ENCODE measurements around the gene KLHL13. TPM values are rescaled to one million over a fixed set of nuclear protein-coding genes. Genes with fewer than 3 reads are reported as not detected.

Gene KLHL13
- total and polyA plus RNA-seq, 8 donors = 1.6 to 4.1 (median 2.8) TPM

- intact Hi-C loops (cut with DNase I) = no loop called here
- Histone ChIP-seq H3K4me1 (no peaks in the 10 kb centered on the region), H3K27ac (no peak overlapping the region), H3K9me3 (no peaks in the 10 kb centered on the region), H3K27me3 (no peaks in the 10 kb centered on the region), H3K4me3 (no peak overlapping the region), H3K36me3 (no peaks in the 10 kb centered on the region)
- DNase-seq (no peak), ATAC-seq (no peak)
- no peak for TF ChIP-seq CTCF (IDR thresholded peaks at IDR 0.05)
These were observed 57.7 kb downstream of the KLHL13 start for GRCh38 chrX:118058924-118059323.

GRCh38 chrX:118056870-118057269 is 59.7 kb downstream of the KLHL13 start:
- Histone ChIP-seq H3K4me1 (no peaks in the 10 kb centered on the region), H3K9me3 (no peaks in the 10 kb centered on the region), H3K4me3 (no peak overlapping the region), H3K36me3 (no peaks in the 10 kb centered on the region), H3K27ac (no peak overlapping the region), H3K27me3 (no peaks in the 10 kb centered on the region)
- DNase-seq (no peak), ATAC-seq (no peak)
- TF ChIP-seq CTCF (IDR thresholded peaks at IDR 0.05) = no peak
- intact Hi-C loops (cut with DNase I) = no loop called here

- intact Hi-C loops (cut with DNase I) = no loop called here
- no peaks in the 10 kb centered on the region for H3K4me1 ChIP-seq
- DNase-seq (no peak), ATAC-seq (no peak)
- no peak overlapping the region for H3K27ac ChIP-seq
- no peaks in the 10 kb centered on the region for H3K36me3 ChIP-seq
- no peaks in the 10 kb centered on the region for H3K27me3 ChIP-seq
- no peak overlapping the region for H3K4me3 ChIP-seq
- H3K9me3 ChIP-seq = no peaks in the 10 kb centered on the region
- no peak for TF ChIP-seq CTCF (IDR thresholded peaks at IDR 0.05)
These were observed 66.9 kb downstream of the KLHL13 start for GRCh38 chrX:118049713-118050112.

GRCh38 chrX:118047446-118048186 is 69.0 kb downstream of the KLHL13 start:
- no peak for ATAC-seq
- no peak for TF ChIP-seq CTCF (IDR thresholded peaks at IDR 0.05)
- peaks cover 0 to 3% of the 10 kb centered on the region in 2 donors for H3K9me3 ChIP-seq
- no peak for DNase-seq
- H3K27me3 ChIP-seq = no peaks in the 10 kb centered on the region
- H3K27ac ChIP-seq = no peak overlapping the region
- no peaks in the 10 kb centered on the region for H3K36me3 ChIP-seq
- H3K4me1 ChIP-seq = no peaks in the 10 kb centered on the region
- intact Hi-C loops (cut with DNase I) = no loop called here
- no peak overlapping the region for H3K4me3 ChIP-seq

GRCh38 chrX:118039591-118039990 is 77.0 kb downstream of the KLHL13 start:
- no peaks in the 10 kb centered on the region for H3K36me3 ChIP-seq
- no peaks in the 10 kb centered on the region for H3K27me3 ChIP-seq
- peaks cover 0 to 3% of the 10 kb centered on the region in 2 donors for H3K9me3 ChIP-seq
- intact Hi-C loops (cut with DNase I) = no loop called here
- H3K27ac ChIP-seq = no peak overlapping the region
- DNase-seq = no peak
- no peak for TF ChIP-seq CTCF (IDR thresholded peaks at IDR 0.05)
- H3K4me1 ChIP-seq = no peaks in the 10 kb centered on the region
- no peak for ATAC-seq
- no peak overlapping the region for H3K4me3 ChIP-seq
